ENCODE results near the gene MEF2D.

Gene MEF2D

GRCh38 chr1:156538711-156539440, 38.3 kb upstream of the MEF2D start:
- peaks cover 95% of the 10 kb centered on the region for H3K36me3 ChIP-seq (ENCODE audit: control insufficient read depth, insufficient read depth, low read length)
- 91 to 92% methylated on average over 9 of the region's 10 CpGs for WGBS, 2 experiments (ENCODE audit: insufficient coverage in 2 of 2)
- H3K4me1 ChIP-seq (ENCODE audit: control insufficient read depth, insufficient read depth, low read length, poor library complexity, severe bottlenecking): no peaks in the 10 kb centered on the region

GRCh38 chr1:156537027-156537426, 36.5 kb upstream of the MEF2D start:
- H3K4me3 ChIP-seq (ENCODE audit: extremely low read depth, insufficient read depth, low read length, poor library complexity, severe bottlenecking): no peak overlapping the region
- H3K36me3 ChIP-seq (ENCODE audit: control insufficient read depth, insufficient read depth, low read length): peaks cover 96% of the 10 kb centered on the region
- no peaks in the 10 kb centered on the region for H3K9me3 ChIP-seq (ENCODE audit: control insufficient read depth, low read length)
- no peak overlapping the region for H3K27ac ChIP-seq (ENCODE audit: low read depth, low read length, severe bottlenecking)
- 92 to 96% methylated on average over 7 to 8 of the region's 9 CpGs for WGBS, 2 experiments (ENCODE audit: insufficient coverage in 2 of 2)
- H3K4me1 ChIP-seq (ENCODE audit: control insufficient read depth, insufficient read depth, low read length, poor library complexity, severe bottlenecking): no peaks in the 10 kb centered on the region

More at GRCh38 chr1:156538711-156539440, 38.3 kb upstream of the MEF2D start:
- H3K27ac ChIP-seq (ENCODE audit: low read depth, low read length, severe bottlenecking): no peak overlapping the region
- H3K9me3 ChIP-seq (ENCODE audit: control insufficient read depth, low read length): no peaks in the 10 kb centered on the region
- H3K4me3 ChIP-seq (ENCODE audit: extremely low read depth, insufficient read depth, low read length, poor library complexity, severe bottlenecking): no peak overlapping the region

- Histone ChIP-seq H3K36me3 (ENCODE audit: control insufficient read depth, insufficient read depth, low read length) (peaks cover 95% of the 10 kb centered on the region), H3K4me1 (ENCODE audit: control insufficient read depth, insufficient read depth, low read length, poor library complexity, severe bottlenecking) (no peaks in the 10 kb centered on the region), H3K4me3 (ENCODE audit: extremely low read depth, insufficient read depth, low read length, poor library complexity, severe bottlenecking) (no peak overlapping the region), H3K9me3 (ENCODE audit: control insufficient read depth, low read length) (no peaks in the 10 kb centered on the region), H3K27ac (ENCODE audit: low read depth, low read length, severe bottlenecking) (no peak overlapping the region)
- 97 to 98% methylated on average over 9 to 11 of the region's 12 CpGs for WGBS, 2 experiments (ENCODE audit: insufficient coverage in 2 of 2)
These were observed 34.0 kb upstream of the MEF2D start for GRCh38 chr1:156534424-156535060.

GRCh38 chr1:156533568-156534220, 33.1 kb upstream of the MEF2D start:
- Histone ChIP-seq H3K4me3 (ENCODE audit: extremely low read depth, insufficient read depth, low read length, poor library complexity, severe bottlenecking) (no peak overlapping the region), H3K27ac (ENCODE audit: low read depth, low read length, severe bottlenecking) (no peak overlapping the region), H3K9me3 (ENCODE audit: control insufficient read depth, low read length) (no peaks in the 10 kb centered on the region), H3K4me1 (ENCODE audit: control insufficient read depth, insufficient read depth, low read length, poor library complexity, severe bottlenecking) (no peaks in the 10 kb centered on the region), H3K36me3 (ENCODE audit: control insufficient read depth, insufficient read depth, low read length) (peaks cover 95% of the 10 kb centered on the region)
- 94 to 97% methylated on average over 8 to 10 of the region's 11 CpGs for WGBS, 2 experiments (ENCODE audit: insufficient coverage in 2 of 2)

GRCh38 chr1:156532374-156532773, 31.8 kb upstream of the MEF2D start:
- Histone ChIP-seq H3K36me3 (ENCODE audit: control insufficient read depth, insufficient read depth, low read length) (peaks cover 95% of the 10 kb centered on the region), H3K9me3 (ENCODE audit: control insufficient read depth, low read length) (no peaks in the 10 kb centered on the region), H3K4me3 (ENCODE audit: extremely low read depth, insufficient read depth, low read length, poor library complexity, severe bottlenecking) (no peak overlapping the region), H3K4me1 (ENCODE audit: control insufficient read depth, insufficient read depth, low read length, poor library complexity, severe bottlenecking) (no peaks in the 10 kb centered on the region), H3K27ac (ENCODE audit: low read depth, low read length, severe bottlenecking) (no peak overlapping the region)
- WGBS, 2 experiments (ENCODE audit: insufficient coverage in 2 of 2): 90 to 91% methylated on average over 3 of the region's 4 CpGs

GRCh38 chr1:156530006-156530405, 29.4 kb upstream of the MEF2D start:
- Histone ChIP-seq H3K9me3 (ENCODE audit: control insufficient read depth, low read length) (no peaks in the 10 kb centered on the region), H3K4me1 (ENCODE audit: control insufficient read depth, insufficient read depth, low read length, poor library complexity, severe bottlenecking) (no peaks in the 10 kb centered on the region), H3K36me3 (ENCODE audit: control insufficient read depth, insufficient read depth, low read length) (peaks cover 84% of the 10 kb centered on the region), H3K27ac (ENCODE audit: low read depth, low read length, severe bottlenecking) (no peak overlapping the region), H3K4me3 (ENCODE audit: extremely low read depth, insufficient read depth, low read length, poor library complexity, severe bottlenecking) (no peak overlapping the region)
- WGBS, 2 experiments (ENCODE audit: insufficient coverage in 2 of 2): 97 to 99% methylated on average over 12 to 18 of the region's 18 CpGs

GRCh38 chr1:156528875-156529425, 28.4 kb upstream of the MEF2D start:
- Histone ChIP-seq H3K9me3 (ENCODE audit: control insufficient read depth, low read length) (no peaks in the 10 kb centered on the region), H3K4me3 (ENCODE audit: extremely low read depth, insufficient read depth, low read length, poor library complexity, severe bottlenecking) (no peak overlapping the region), H3K27ac (ENCODE audit: low read depth, low read length, severe bottlenecking) (no peak overlapping the region), H3K4me1 (ENCODE audit: control insufficient read depth, insufficient read depth, low read length, poor library complexity, severe bottlenecking) (no peaks in the 10 kb centered on the region), H3K36me3 (ENCODE audit: control insufficient read depth, insufficient read depth, low read length) (peaks cover 81% of the 10 kb centered on the region)
- 92 to 95% methylated on average over 7 to 8 of the region's 8 CpGs for WGBS, 2 experiments (ENCODE audit: insufficient coverage in 2 of 2)

- H3K4me1 ChIP-seq (ENCODE audit: control insufficient read depth, insufficient read depth, low read length, poor library complexity, severe bottlenecking): no peaks in the 10 kb centered on the region
- no peak overlapping the region for H3K27ac ChIP-seq (ENCODE audit: low read depth, low read length, severe bottlenecking)
- H3K36me3 ChIP-seq (ENCODE audit: control insufficient read depth, insufficient read depth, low read length): peaks cover 74% of the 10 kb centered on the region
- no peak overlapping the region for H3K4me3 ChIP-seq (ENCODE audit: extremely low read depth, insufficient read depth, low read length, poor library complexity, severe bottlenecking)
- 95 to 98% methylated on average over 3 to 4 of the region's 5 CpGs for WGBS, 2 experiments (ENCODE audit: insufficient coverage in 2 of 2)
- H3K9me3 ChIP-seq (ENCODE audit: control insufficient read depth, low read length): no peaks in the 10 kb centered on the region
These were observed 27.7 kb upstream of the MEF2D start for GRCh38 chr1:156528231-156528630.

GRCh38 chr1:156527584-156527983, 27.0 kb upstream of the MEF2D start:
- H3K4me3 ChIP-seq (ENCODE audit: extremely low read depth, insufficient read depth, low read length, poor library complexity, severe bottlenecking): no peak overlapping the region
- no peaks in the 10 kb centered on the region for H3K4me1 ChIP-seq (ENCODE audit: control insufficient read depth, insufficient read depth, low read length, poor library complexity, severe bottlenecking)
- H3K27ac ChIP-seq (ENCODE audit: low read depth, low read length, severe bottlenecking): no peak overlapping the region
- H3K9me3 ChIP-seq (ENCODE audit: control insufficient read depth, low read length): no peaks in the 10 kb centered on the region
- WGBS, 2 experiments (ENCODE audit: insufficient coverage in 2 of 2): 100% methylated on average over 1 of the region's 2 CpGs
- H3K36me3 ChIP-seq (ENCODE audit: control insufficient read depth, insufficient read depth, low read length): peaks cover 68% of the 10 kb centered on the region

- H3K4me3 ChIP-seq (ENCODE audit: extremely low read depth, insufficient read depth, low read length, poor library complexity, severe bottlenecking): no peak overlapping the region
- 63% methylated on average over 1 of the region's 2 CpGs; no CpG with 5 or more reads in 1 of the 2 experiments for WGBS, 2 experiments (ENCODE audit: insufficient coverage in 2 of 2)
- no peak overlapping the region for H3K27ac ChIP-seq (ENCODE audit: low read depth, low read length, severe bottlenecking)
- no peaks in the 10 kb centered on the region for H3K9me3 ChIP-seq (ENCODE audit: control insufficient read depth, low read length)
- no peaks in the 10 kb centered on the region for H3K4me1 ChIP-seq (ENCODE audit: control insufficient read depth, insufficient read depth, low read length, poor library complexity, severe bottlenecking)
- peaks cover 54% of the 10 kb centered on the region for H3K36me3 ChIP-seq (ENCODE audit: control insufficient read depth, insufficient read depth, low read length)
These were observed 25.4 kb upstream of the MEF2D start for GRCh38 chr1:156525856-156526489.

All from mesodermal cell (in vitro differentiated cells).